ENCODE measurements around the gene MYO7B.

GRCh38 chr2:127570282-127571250 lies 35.1 kb downstream of the MYO7B start:
- TF ChIP-seq, protein P1, sequence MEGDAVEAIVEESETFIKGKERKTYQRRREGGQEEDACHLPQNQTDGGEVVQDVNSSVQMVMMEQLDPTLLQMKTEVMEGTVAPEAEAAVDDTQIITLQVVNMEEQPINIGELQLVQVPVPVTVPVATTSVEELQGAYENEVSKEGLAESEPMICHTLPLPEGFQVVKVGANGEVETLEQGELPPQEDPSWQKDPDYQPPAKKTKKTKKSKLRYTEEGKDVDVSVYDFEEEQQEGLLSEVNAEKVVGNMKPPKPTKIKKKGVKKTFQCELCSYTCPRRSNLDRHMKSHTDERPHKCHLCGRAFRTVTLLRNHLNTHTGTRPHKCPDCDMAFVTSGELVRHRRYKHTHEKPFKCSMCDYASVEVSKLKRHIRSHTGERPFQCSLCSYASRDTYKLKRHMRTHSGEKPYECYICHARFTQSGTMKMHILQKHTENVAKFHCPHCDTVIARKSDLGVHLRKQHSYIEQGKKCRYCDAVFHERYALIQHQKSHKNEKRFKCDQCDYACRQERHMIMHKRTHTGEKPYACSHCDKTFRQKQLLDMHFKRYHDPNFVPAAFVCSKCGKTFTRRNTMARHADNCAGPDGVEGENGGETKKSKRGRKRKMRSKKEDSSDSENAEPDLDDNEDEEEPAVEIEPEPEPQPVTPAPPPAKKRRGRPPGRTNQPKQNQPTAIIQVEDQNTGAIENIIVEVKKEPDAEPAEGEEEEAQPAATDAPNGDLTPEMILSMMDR (IDR thresholded peaks at IDR 0.05; ENCODE audit: low read length), result no peak
- no peak for TF ChIP-seq EZH2 (optimal IDR thresholded peaks at IDR 0.05; ENCODE audit: low read depth, low read length)
